SK-N-MC (cell line): ENCODE measurements around the gene RBMS1.

Source experiments
- EZH2 ChIP-seq: fragments of 200-600 bp; sonication (generic); IDR thresholded peaks from one replicate; pipeline ENCODE4 v1.6.1; 2017; ENCODE audit warnings: antibody characterized with exemption
- POLR2AphosphoS5 ChIP-seq: IDR thresholded peaks from 2 replicates; pipeline ENCODE4 v1.6.1; 2012; ENCODE audit warnings: mild to moderate bottlenecking, low read depth, low read length, borderline replicate concordance

DNA sequence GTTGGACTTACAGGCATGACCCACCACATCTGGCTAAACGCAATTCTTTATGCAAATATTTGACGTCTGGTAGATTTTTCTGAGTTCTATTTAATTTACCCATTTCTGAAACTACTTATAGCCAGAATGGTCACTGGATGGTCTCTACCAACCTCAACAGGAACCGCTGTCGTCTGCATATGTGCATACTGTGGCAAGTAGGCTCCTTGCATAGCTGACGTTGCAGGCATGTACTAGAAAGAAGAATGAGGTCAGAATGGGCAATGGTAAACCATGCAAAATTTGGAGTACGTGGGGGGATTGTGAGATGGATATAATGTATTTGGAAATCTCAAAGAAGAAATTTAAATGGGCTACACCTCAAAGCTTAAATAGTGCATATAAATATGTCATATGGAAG lies 216.5 kb downstream of the RBMS1 start:
- TF ChIP-seq EZH2 (no peak), POLR2AphosphoS5 (no peak)
